ENCODE data around the gene PDE4A. TPM values are rescaled to one million over a fixed set of nuclear protein-coding genes. Genes with fewer than 3 reads are reported as not detected.
A peak's percentile ranks its signal among the peaks of the same experiment; 100 is the strongest.

Gene PDE4A
- total and polyA plus RNA-seq, 2 of the 8 experiments (the other 6 are each of a cell fraction or from before 2014, with no cell fraction given) = 2.0 to 4.4 TPM

GRCh38 chr19:10380313-10381102 is 39.8 kb upstream of the PDE4A start, which contains the start of gene TYK2:
TSS of gene TYK2 (minus strand) at chr19:10380572. CDS start at chr19:10378406, 2,166 bp downstream.
- Histone ChIP-seq H2AFZ (ENCODE audit: low read length) (peak within 1 kb of the TSS; percentile 94), H3K4ac (replicated peaks; ENCODE audit: insufficient read length, low read depth, low read length) (peak within 1 kb of the TSS; percentile 76), H3K4me3 (ENCODE audit: extremely low read depth in 1 of 4, insufficient read depth in 2 of 4, low read depth in 3 of 4, low read length in 4 of 4) (peak within 1 kb of the TSS; percentile 73 to 92 (median 87)), H3K9me3 (ENCODE audit: insufficient read depth in 2 of 2, low read depth in 1 of 2, low read length in 1 of 2) (no peaks in the 10 kb centered on the region), H3K23me2 (ENCODE audit: low read depth, low read length) (peaks cover 18% of the 10 kb centered on the region), H3K56ac (replicated peaks; ENCODE audit: insufficient read length, low read depth, low read length) (peak within 1 kb of the TSS; percentile 93), H3K4me1 (replicated peaks in 1 of 4; ENCODE audit: control insufficient read depth in 3 of 4, insufficient read depth in 4 of 4, low read length in 3 of 4) (peaks cover 0 to 5% (median 1%) of the 10 kb centered on the region in 4 experiments; a peak in 1 of 7 replicates), H4K91ac (replicated peaks; ENCODE audit: insufficient read length, low read length) (peak within 1 kb of the TSS; percentile 90), H3K79me1 (ENCODE audit: low read depth, low read length) (no peaks in the 10 kb centered on the region), H3K14ac (ENCODE audit: insufficient read length) (no peak within 1 kb of the TSS), H2BK5ac (ENCODE audit: low read depth, low read length) (peak within 1 kb of the TSS; percentile 99), H3K27me3 (replicated peaks in 1 of 4; ENCODE audit: control insufficient read depth in 3 of 4, extremely low read depth in 1 of 4, insufficient read depth in 3 of 4, low read length in 3 of 4) (no peaks in the 10 kb centered on the region), H3K23ac (ENCODE audit: insufficient read length) (no peak within 1 kb of the TSS), H2BK15ac (ENCODE audit: low read length) (peak within 1 kb of the TSS; percentile 100), H2BK20ac (ENCODE audit: low read length) (peak within 1 kb of the TSS; percentile 66), H3K27ac (ENCODE audit: low read depth, low read length) (peak within 1 kb of the TSS; percentile 97), H4K8ac (ENCODE audit: extremely low read depth, insufficient read depth, low read length) (peak within 1 kb of the TSS; percentile 90; the same call in 1 of the 2 replicates), H3K4me2 (ENCODE audit: insufficient read depth in 1 of 2, low read depth in 2 of 2, low read length in 2 of 2) (peak within 1 kb of the TSS; percentile 86 to 95), H3K18ac (ENCODE audit: extremely low read depth, low read length) (peak within 1 kb of the TSS; percentile 99), H4K5ac (ENCODE audit: insufficient read length, low read depth, low read length) (peak within 1 kb of the TSS; percentile 92), H3K9ac (replicated peaks in 1 of 4; ENCODE audit: extremely low read depth in 1 of 4, low read depth in 3 of 4, low read length in 3 of 4) (peak within 1 kb of the TSS; percentile 73 to 87 (median 86)), H2AK5ac (ENCODE audit: low read depth, low read length) (0 out of 2 replicates have a peak within 1 kb of the TSS, but pooled peaks have one; percentile 71), H2BK120ac (replicated peaks; ENCODE audit: low read depth, low read length) (peak within 1 kb of the TSS; percentile 62), H4K20me1 (replicated peaks in 1 of 2; ENCODE audit: control insufficient read depth in 1 of 2, insufficient read depth in 2 of 2, low read length in 2 of 2) (peaks cover 0 to 3% of the 10 kb centered on the region in 2 experiments), H3K36me3 (ENCODE audit: control insufficient read depth in 2 of 4, insufficient read depth in 4 of 4, low read length in 3 of 4) (peaks cover 0 to 4% (median 0%) of the 10 kb centered on the region in 4 experiments; a peak in 2 of 8 replicates), H3K79me2 (ENCODE audit: control insufficient read depth in 1 of 2, insufficient read depth in 2 of 2, low read length in 2 of 2) (peaks cover 0 to 4% of the 10 kb centered on the region in 2 experiments; a peak in 3 of 4 replicates), H2BK12ac (ENCODE audit: low read depth, low read length) (peak within 1 kb of the TSS; percentile 97)
- ChIA-PET POLR2A (ENCODE audit: partially characterized antibody) (interaction anchor here (0.6 to 2.7 kb wide), 12 partner anchors 9 to 267 kb away, joined by 3 to 16 read pairs (median 4); partner anchors contain the start of genes ICAM1, ICAM5 and RAVER1), CTCF (ENCODE audit: partially characterized antibody) (interaction anchor here (0.5 to 5.9 kb wide), 12 partner anchors 8 to 189 kb away, joined by 3 to 28 read pairs (median 4); partner anchors contain the start of gene ICAM1)
- 1% methylated on average over 58 of the region's 58 CpGs; no CpG with 5 or more reads in 1 of the 2 experiments for WGBS, 2 experiments (ENCODE audit: extremely low coverage in 1 of 2, insufficient coverage in 1 of 2, insufficient read length in 1 of 2, insufficient replicate concordance in 2 of 2, low coverage in 1 of 2, low lambda C conversion rate in 2 of 2, missing lambda C conversion rate in 1 of 2)
- peak; percentile 86 for FAIRE-seq
- peak; percentile 97 to 98 for DNase-seq (ENCODE audit: low read depth in 1 of 2, low spot score in 2 of 2)
- TF ChIP-seq CTCF (IDR thresholded peaks at IDR 0.05; ENCODE audit: control extremely low read depth in 1 of 3, insufficient read depth in 1 of 3, low read depth in 1 of 3, low read length in 3 of 3) (no peak), BRCA1 (IDR thresholded peaks at IDR 0.05; ENCODE audit: low read depth, low read length) (no peak), SP2 (IDR thresholded peaks at IDR 0.05; ENCODE audit: low read length) (peak; percentile 47; the same call in 1 of the 2 replicates), SRF (IDR thresholded peaks at IDR 0.05; ENCODE audit: low read depth, low read length) (no peak), EP300 (IDR thresholded peaks at IDR 0.05; ENCODE audit: borderline replicate concordance in 1 of 2, low read depth in 2 of 2, low read length in 2 of 2) (no peak), TBP (IDR thresholded peaks at IDR 0.05; ENCODE audit: low read depth, low read length) (peak; percentile 42), HDAC2 (IDR thresholded peaks at IDR 0.05; ENCODE audit: borderline replicate concordance in 1 of 2, low read depth in 2 of 2, low read length in 2 of 2) (peak in 1 of 2 experiments; percentile 63; a peak in 1 of 4 replicates)

Data from H1 (cell line).